GM12801 (cell line): Measurements from ENCODE around the gene SRCIN1.

ENCODE experiments used
- TF ChIP-seq, protein P1 (sequence below): IDR thresholded peaks from one replicate; pipeline ENCODE4 v1.5.1; 2011; ENCODE audit warnings: control low read depth; ENCODE audit not compliant: insufficient read length; ENCODE audit errors: extremely low read depth

Gene SRCIN1

GRCh38 chr17:38507436-38507835 lies 98.3 kb downstream of the SRCIN1 start:
- TF ChIP-seq, protein P1, sequence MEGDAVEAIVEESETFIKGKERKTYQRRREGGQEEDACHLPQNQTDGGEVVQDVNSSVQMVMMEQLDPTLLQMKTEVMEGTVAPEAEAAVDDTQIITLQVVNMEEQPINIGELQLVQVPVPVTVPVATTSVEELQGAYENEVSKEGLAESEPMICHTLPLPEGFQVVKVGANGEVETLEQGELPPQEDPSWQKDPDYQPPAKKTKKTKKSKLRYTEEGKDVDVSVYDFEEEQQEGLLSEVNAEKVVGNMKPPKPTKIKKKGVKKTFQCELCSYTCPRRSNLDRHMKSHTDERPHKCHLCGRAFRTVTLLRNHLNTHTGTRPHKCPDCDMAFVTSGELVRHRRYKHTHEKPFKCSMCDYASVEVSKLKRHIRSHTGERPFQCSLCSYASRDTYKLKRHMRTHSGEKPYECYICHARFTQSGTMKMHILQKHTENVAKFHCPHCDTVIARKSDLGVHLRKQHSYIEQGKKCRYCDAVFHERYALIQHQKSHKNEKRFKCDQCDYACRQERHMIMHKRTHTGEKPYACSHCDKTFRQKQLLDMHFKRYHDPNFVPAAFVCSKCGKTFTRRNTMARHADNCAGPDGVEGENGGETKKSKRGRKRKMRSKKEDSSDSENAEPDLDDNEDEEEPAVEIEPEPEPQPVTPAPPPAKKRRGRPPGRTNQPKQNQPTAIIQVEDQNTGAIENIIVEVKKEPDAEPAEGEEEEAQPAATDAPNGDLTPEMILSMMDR: no peak

GRCh38 chr17:38504216-38504615 lies 101.5 kb downstream of the SRCIN1 start:
- TF ChIP-seq, protein P1: no peak

DNA sequence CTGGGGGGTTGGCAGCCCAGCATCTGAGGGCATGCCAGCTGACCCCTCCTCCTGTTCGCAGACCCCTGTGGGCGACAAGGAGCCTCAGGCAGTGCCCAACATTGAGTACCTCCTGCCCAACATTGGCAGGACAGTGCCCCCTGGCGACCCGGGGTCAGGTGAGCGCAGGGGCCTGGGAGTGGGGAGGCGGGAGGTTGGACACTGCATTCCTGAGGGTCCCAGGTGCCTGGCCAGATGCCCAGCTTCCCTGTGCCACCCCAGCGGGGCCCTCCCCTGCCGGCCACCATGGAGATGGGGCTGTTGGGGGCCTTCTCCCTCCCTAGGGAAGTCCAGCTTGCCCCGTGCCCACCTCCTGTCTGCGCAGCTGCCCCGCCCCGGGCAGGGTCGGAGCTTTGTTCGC lies 107.4 kb downstream of the SRCIN1 start:
- TF ChIP-seq, protein P1: no peak

GRCh38 chr17:38485146-38485468 lies 120.6 kb downstream of the SRCIN1 start:
- TF ChIP-seq, protein P1: no peak
